GM18499 (cell line): Measurements from ENCODE around the gene ARFIP2.

Experiments used
- ATAC-seq: cut with Tn5 transposase; IDR thresholded peaks from one replicate; pipeline ENCODE4 v1.9.1; 2021; ENCODE audit warnings: moderate number of reproducible peaks; ENCODE audit not compliant: insufficient read depth, unreplicated experiment

The ARFIP2 gene

DNA sequence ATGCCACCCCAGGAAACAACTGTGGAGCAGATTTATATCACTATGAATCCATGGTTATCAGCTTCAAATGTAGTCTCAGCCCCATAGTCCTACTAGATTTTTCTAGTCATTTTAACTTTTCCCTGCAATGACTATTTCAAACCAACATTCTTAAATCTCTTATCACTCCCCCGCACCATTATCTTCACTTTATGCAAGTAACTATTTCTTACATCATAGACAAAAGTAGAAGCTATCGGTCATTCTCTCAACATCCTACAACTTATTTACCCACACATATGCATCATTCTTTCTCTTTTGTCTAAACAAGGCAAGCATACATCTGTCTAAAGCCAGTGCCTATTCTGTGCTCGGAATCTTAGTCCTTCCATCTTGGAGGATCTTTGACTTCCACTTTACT, 4.5 kb upstream of the ARFIP2 start:
- no peak for ATAC-seq

DNA sequence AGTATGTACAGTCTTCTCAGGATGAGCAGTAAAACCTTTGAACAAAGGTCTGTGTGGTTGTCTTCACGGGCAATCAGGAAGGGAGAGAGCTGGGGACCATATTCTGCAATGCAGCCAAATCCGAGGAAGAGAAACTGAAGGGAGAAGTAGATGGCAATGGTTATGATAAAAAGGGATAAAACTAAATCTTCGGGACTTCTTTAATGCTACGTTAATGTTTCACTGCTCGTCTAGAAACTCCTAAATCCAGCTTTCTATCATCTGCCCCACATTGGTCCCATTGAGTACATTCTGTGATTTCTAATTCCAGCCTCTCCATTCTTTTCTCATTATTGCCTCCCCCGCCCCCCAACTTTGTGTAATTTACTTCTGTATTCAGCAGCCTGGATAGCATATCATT, 1.9 kb upstream of the ARFIP2 start:
- ATAC-seq, result no peak

DNA sequence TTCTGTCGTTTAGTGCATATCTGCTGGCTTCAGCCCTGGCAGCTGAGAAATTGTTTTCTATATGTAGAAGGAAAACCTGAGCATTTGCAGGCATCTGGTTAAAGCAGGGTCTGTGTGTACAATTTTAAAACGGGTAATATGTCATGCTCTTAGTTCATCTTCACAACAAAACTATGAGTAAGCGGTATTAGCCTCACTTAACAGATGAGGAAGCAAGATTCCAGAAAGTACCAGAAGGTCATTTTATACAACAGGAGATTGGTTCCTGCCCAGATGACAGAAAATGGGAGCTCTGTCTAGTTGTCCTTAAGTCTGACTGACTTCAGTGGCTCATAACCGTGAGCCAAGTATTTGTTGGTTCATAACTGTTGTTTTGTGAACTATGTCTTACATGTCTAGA, 1.3 kb upstream of the ARFIP2 start:
- ATAC-seq, result no peak

DNA sequence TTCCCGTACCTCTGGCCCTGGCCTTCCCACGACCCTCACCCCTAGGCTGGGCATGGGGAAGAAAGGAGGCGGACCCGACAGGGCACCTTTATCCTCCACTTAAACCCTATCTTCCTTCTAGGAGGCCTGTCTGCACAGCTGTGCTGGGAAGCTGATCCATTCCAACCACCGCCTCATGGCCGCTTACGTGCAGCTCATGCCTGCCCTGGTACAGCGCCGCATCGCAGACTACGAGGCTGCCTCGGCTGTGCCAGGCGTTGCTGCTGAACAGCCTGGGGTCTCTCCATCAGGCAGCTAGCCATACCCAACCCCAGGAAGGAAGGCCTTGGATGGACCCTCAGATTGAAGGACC, 769 bp upstream of the ARFIP2 start:
- no peak for ATAC-seq

DNA sequence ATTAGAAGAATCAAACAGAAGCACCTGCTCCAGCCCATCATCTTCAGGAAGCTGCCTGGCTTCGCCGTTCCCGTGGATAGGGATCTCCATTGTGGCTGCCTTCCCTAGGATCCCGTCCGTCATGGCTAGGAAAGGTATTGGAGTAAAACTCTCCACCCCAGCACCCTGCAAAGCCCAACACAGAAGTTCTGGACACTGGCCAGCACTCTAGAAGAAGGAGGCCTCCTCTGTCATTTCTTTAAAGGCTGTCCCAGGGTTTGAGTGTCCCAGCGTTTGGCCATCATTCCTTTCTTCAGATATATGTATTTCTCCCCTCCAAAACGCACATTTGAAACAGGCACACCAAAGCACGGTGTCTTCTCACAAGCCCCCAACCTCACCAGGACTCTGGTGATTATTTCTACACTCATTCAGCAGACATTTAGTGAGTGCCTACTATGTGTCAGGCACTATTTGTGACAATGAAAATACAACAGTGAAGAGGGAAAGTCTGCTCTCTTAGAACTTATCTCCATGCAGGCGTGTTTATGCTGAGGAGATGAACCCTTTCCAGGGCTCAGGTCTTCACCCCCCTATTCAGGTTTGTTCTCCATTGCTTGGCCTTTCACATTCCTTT, 724 bp downstream of the ARFIP2 start:
- no peak for ATAC-seq

DNA sequence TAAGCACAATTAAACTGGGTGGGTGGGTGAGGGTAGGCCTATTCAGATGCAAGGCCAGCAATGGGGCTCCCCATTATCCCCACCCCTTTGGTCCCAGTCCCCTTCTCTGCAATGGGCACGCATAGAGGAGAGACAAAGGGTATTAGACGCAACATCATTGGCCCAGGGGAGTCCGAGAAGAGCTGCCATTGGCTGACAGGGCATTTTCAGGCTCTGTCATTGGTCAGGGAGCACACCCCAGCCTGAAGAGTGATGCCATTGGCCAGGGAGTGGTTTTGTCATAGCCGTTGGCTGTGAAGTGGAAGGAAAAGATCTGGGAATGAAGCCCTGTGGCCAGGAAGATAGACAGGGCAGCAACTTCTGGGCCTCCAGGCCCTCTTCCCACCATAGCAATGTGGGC, 4.6 kb downstream of the ARFIP2 start:
- ATAC-seq, result no peak

DNA sequence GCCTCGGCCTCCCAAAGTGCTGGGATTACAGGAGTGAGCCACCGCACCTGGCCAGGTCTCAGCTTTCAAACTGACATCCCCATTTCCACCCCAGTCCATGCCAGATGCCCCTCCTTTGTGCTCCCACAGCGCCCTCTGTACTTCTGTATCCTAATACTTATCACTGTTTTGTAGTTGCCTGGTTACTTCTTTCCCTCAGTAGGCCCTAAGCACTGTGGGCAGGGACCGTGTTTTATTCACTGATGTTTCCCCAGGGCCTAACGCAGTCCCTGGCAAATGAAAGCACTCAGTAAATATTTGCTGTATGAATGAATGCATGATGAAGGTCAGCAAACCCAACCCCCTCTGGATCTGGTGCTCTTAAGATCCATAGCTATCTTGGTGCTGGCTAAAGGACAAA, 5.2 kb downstream of the ARFIP2 start:
- no peak for ATAC-seq

DNA sequence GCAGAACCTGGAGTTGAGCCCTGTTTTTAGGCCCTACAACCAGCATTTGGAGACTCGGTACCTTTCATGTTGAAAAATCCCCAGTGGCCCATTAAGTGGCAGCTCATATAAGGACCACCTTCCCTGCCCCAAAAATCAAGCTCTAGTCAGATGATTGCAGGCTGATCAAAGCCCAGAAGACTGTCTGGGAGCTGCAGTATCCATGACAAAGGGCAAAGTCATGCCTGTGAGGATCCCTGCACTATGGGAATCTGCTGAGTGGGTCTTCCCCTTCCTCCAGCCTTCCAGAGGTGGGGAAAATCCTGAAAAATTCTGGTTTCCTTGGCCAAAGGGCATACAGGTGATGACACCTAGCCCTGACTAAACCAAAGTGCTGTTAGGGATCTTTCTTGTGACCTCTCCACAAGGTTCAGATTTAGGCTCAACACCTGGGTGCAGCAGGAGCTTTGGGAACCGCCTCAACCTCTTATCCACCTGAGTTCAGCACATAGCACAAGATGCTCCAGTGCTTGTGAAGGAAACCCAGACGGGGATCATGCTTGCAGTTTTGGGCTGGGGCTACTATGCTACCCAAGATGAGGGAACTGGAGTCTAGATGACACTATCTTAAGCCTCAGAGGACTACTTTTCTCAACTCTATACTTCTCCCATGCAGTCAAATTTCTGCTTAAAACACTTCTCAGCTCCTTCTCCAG, 6.2 kb downstream of the ARFIP2 start:
- no peak for ATAC-seq

DNA sequence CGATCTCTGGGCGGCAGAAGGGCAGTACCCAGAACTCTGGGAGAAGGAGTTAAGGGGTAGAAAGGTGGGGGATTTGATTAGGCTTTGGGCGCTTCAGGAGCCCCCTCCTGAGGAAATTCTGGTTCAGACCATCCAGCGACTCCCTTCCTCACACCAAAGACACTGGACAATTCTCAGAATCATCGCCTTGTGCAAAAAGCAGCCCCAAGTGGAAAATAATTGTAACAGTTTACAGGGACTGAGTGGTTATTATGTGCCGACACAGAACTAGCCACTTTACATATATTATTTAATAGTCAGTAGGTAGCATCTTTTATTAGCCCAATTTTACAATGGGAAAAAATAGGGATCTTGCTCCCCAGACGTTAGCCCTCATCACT, 6.7 kb downstream of the ARFIP2 start:
- ATAC-seq, result no peak

DNA sequence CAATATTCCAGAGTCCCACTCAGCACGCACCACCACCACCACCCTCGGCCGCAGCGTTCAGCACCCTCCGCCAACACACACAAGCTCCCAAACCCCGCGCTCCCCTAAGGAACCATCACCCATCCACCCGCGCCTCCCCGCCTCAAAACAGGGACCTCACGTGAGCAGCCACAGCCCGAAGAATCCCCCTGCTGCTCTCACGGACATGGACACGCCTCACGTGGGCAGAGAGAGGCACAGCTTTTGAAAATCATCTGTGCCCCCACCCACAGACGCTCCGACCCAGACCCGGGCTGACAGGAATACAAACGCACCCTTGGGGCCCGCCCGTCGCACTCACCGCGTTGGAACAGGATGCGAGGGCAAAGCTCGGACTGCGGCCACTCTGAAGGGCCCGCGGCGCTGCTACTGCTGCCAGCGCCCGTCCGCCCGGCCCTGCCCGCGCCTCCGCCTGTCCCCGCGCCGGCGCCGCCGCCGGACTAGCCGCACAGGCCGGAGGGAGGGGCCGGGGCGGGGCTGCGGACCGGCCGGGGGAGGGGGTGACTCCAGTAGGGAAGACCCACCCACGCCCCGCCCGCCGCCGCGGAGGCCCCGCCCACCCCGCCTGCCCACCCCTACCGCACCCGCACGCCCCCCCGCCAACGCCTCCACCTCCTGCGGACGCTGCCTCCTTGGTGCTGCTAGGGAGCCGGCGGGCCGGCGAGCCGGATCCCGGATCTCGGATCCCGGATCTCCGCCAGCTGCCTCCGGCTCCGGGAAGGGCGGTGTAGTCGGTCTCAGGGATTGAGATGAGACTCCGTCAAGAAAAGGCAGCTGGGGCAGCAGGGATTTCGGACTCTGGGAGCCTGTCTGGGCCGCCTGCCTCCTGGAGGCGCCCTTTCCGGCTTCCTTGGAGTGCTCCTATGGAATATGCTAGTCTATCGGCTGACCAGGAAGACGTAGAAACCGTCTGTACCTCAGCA, 7.4 kb downstream of the ARFIP2 start, which contains the start of gene TRIM3:
TRIM3 (minus strand) TSS at position 491 of the 962 bp plus-strand sequence. CDS start 8,246 bp downstream, outside the sequence.
- ATAC-seq, result no peak

DNA sequence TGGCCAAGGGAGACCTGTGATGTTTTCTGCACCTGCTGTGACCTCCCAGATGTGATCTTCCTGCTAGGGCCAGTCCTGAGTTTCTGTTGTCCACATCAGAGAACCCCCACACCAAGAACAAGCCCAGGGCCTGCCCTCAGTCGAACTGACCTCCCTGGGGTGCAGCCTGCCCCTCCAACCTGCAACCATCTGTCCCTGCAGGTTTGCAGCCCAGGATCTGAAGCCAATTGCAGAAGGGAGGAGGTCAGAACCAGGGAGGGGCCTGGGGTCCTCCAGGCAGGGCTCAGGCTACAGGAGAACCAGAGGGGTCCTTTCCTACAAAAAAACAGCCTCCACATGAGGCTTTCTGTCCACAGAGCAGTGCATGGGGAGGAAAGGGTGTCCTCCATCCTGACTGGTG, 8.2 kb downstream of the ARFIP2 start:
- ATAC-seq, result no peak

DNA sequence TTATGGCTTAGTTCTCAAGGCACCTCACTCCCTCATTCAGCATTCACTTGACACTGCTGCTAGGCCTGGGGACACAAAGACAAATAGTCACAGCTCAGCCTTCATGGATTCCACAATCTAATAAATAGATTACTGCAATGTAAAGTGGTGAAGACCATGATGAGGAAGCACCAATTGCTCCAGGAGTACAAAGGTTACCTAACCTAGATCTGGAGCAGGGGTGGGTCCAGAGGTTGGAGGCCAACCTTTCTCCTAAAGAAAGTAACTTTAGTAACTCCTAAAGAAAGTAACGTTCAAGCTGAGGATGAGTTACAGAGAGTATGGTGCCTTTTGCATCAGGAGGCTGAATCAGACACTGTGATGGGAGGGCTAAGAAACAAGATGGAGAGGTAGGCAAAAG, 11.5 kb downstream of the ARFIP2 start:
- no peak for ATAC-seq

DNA sequence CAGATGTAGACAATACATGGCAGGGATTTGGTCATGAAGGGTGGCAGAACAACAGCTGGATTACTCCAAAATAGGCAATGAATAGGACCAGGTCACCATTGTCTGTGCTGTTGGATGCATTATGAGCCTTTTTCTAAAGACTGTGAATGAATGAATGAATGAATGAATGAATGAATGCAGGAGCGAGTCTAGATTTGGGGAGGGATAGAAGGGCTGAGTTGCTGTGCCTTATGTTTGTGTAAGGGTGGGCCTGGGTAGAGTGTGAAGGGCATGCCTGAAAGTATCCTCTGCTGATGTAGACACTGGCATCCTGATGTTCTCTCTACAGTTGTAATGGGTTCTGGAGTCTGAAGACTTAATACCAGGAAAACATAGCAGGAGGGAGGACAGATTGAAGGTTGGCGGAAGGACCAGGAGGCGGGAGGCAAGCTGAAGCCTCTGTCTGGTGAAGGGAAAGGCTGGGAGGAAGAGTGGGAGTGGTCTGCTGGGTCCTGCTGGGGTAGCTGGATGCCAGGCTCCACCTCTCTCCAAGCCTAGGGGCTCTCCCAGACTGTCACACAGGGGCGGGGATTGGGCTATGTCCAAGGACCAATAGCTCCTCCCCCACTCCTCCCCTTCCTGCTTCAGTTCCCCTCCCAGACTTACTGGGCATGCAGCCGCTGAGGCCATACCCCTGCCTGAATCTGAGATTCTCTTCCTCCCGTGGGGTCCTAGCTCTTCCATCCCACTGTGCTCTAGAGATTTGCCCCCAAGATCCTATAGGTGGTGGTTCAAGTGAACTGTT, 12.2 kb downstream of the ARFIP2 start:
- ATAC-seq, result peak; percentile 76

DNA sequence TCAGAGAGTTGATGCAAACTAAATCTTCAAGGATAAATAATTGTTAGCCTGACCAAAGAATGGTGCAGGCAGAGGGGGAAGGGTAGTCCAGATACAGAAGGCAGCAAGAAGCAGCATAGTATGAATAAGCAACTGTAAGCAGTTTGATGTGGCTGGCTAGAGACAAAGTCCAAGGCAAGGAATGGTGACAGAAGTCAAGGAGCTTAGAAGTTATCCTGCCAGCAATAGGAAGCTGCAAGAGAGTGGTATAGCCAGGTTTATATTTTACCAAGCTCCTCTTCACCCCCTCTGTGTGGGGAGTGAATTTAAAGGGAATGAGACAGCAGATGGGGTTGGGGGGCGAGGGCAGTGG, 22.1 kb downstream of the ARFIP2 start:
- no peak for ATAC-seq

DNA sequence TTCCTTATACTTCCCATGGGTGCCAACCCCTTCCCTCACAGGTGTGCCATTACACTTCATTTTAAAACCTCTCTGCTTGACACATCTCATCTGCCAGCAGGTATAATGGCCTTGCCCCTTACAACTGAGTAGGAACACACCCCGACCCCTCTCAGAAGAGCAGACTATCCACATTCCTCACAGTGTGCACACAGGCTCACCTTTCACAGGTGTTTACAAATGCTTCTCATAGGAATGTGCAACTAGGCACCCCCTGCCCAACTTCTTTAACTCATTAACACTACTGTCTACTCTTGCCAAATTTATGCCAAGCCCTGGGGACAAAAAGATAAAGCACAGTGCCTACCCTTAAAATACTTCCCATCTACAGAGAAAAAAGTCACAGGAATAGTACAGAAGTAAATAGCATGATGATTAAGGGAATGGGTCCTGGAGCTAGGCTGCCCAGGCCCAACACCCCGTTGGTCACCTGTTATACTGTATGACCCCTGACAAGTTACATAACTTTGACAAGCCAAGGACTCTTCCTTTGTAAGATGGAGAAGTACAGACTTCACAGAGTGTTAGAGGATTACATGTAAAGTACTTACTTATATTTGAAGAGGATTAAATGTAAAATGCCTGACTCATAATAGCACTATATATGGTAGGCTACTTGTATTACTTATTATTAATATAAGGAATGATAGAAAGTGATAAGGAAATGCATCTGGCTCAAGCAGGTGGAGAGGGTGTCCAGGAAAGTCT, 22.6 kb downstream of the ARFIP2 start:
- ATAC-seq, result no peak

DNA sequence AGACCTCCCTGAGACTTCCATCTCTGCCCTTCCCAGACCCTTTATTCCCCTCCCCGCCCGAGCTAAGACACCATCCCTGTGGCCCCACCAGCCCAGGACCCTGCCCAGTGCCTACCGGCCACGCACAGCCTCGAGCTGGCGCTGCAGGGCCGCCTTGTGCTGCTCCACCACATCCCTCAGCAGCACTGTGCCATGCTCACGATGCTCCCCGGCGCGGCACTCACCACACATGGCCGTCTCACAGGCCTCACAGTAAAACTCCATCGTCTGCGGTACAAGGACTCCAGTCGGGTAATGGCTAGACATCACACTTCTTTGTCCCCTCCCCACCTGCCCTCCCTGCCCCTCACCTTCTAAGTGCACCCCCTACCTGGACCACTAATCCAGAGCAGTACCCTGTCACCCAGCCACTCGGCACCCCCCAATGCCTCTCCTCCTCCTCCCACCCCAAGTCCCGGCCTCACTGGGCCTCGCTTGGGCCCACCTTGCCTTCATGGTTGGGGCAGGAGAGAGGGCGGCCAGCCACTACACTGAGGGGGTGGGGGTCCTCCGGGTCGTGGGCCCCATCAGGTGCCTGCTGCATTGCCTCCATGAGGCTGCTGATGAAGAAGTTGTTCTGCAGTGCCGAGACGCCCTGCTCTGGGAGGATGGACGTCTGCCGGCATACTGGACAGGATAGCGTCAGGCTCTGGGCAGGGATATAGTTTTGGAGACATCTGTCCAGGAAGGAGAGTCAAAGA, 23.4 kb downstream of the ARFIP2 start:
- ATAC-seq, result no peak

DNA sequence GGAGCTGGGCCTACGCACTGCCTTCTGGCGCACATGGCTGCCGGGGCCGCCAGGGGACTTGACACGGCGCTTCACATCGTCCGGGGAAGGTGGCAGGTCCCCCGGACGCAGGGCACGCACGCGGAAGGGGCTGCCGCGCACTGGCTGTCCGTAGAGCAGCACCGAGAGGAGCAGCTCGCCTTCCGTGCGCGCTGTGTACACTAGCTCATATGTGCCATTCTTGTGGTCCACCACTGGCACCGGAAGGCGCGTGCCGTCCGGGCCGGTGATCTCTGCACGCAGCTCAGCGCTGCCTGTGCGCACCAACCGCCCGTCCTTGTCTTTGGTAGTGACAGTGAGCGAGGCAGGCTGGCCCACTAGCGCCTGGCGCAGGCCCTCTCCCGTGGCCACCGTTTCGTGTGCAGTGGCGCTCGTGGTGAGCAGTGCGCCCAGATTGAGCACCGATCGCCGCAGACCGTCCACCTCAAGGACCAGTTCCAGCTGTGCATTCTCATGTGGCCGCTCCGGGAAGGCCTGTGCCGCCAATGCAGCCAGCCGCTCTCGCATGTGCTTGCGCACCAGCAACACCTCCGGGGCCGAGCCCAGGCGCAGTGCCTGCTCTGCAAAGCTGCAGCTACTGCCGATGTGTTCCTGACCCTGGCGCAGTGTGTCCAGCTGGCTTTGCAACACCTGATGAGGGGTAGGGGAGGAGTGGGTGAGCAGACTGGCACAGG, 24.6 kb downstream of the ARFIP2 start:
- no peak for ATAC-seq

DNA sequence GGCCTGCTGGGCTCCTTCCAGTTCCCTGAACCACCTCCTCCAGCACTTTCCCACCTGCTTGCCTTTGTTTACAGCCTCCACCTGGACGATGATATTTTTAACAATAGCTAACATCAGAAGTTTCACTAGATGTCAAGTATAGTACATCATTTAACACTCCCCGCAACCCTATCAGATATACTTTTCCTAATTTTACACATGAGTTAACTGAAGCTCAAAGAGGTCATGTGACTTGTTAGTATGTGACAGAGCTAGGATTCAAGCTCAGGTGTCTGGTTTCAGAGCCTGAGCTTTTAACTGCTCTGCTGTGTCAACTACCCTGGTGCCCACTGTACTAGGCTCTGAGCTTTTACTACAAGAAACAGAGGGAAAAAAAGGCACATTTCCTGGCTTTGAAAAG, 26.1 kb downstream of the ARFIP2 start:
- ATAC-seq, result no peak

DNA sequence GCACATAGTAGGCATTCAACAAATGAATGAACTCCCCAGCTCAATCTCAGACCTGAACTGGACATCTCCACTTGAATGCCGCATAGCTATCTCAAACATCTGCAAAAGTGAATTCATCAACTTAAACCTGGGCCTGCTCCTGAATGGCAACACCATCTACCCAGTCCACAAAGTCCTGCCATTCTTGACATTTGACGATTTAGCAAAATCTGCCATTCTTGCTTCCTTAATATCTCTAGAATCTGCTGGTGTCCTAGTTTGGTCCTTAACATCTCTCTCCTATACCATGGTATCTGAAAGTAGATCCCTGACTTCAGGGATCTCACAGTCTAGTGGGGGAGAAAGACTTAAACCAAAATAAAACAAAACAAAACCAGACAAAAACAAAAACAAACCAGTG, 28.0 kb downstream of the ARFIP2 start:
- no peak for ATAC-seq
